IPS DF 19.7 (cell line): ENCODE measurements around the gene ANK3.

Experiments used
- DNase-seq: peaks from one replicate; pipeline ENCODE4 v3.0.0-alpha.2; 2013; ENCODE audit warnings: low read depth, low spot score

ANK3 gene

GRCh38 chr10:60414111-60414510 lies 24.4 kb upstream of the ANK3 start:
- DNase-seq = no peak

DNA sequence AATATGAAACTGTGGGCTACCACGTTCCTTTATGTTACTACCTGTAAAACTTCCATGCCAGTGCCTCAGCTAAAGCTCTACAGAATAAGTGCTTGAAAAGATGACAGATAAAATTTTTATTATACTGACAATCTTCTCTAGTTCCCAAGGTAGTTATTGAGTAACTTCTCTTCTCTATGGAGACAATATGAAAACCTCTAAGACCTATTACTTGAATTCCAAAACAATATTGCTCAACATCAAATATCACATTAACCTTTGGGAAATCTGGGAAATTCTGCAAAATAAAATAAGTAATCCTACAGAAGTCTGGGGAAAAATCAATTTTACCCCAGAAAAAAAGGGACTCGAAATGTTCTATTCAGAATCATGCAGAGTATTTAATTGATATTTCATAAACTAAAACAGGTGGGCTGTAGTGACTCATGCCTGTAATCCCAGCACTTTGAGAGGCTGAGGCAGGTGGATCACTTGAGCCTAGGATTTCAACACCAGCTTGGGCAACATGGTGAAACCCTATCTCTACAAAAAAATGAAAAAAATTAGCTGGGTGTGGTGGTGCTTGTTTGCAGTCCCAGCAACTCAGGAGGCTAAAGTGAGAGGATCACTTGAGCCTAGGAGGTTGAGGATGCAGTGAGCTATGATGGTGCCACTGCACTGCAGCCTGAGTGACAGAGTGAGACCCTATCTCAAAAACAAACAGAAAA lies 23.8 kb upstream of the ANK3 start:
- DNase-seq = no peak

GRCh38 chr10:60410970-60411369 lies 21.3 kb upstream of the ANK3 start:
- DNase-seq = no peak

- DNase-seq = no peak
These were observed 19.5 kb upstream of the ANK3 start for GRCh38 chr10:60409202-60409601.

GRCh38 chr10:60406182-60406581 lies 16.5 kb upstream of the ANK3 start:
- DNase-seq = no peak

GRCh38 chr10:60405172-60405571 lies 15.5 kb upstream of the ANK3 start:
- DNase-seq = no peak

- DNase-seq = no peak
These were observed 13.6 kb upstream of the ANK3 start for GRCh38 chr10:60403168-60403873.

- no peak for DNase-seq
These were observed 10.7 kb upstream of the ANK3 start for GRCh38 chr10:60400366-60400765.

DNA sequence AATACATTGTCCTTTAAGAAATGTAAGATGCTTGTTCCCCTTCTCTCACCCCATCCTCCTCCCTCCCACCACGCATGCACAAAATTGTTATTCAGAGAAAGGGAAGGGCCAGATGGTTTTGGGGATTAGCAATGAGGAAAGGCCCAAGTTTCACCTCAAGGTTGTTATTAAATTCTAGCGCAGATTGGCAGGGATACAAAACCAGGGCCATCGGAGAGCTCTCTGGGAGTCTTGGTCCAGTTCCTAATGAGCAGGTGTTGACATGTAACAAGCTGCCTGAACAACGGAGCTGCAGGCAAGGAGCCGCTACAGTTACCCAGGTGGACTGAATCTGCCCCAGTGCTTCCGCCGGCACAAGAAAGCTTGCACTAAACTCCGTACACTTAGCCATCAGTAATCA lies 9.7 kb upstream of the ANK3 start:
- DNase-seq = no peak

- DNase-seq = no peak
These were observed 8.1 kb upstream of the ANK3 start for GRCh38 chr10:60397792-60398191.

- DNase-seq = no peak
These were observed 7.1 kb upstream of the ANK3 start for GRCh38 chr10:60396766-60397165.

- no peak for DNase-seq
These were observed 6.0 kb upstream of the ANK3 start for GRCh38 chr10:60395711-60396110.

- DNase-seq = no peak
These were observed 4.8 kb upstream of the ANK3 start for GRCh38 chr10:60394446-60394845.

- DNase-seq = no peak
These were observed 550 bp upstream of the ANK3 start for GRCh38 chr10:60390224-60390626.

- no peak for DNase-seq
These were observed 870 bp downstream of the ANK3 start for GRCh38 chr10:60388709-60389301.

GRCh38 chr10:60388116-60388625 lies 1.5 kb downstream of the ANK3 start:
- DNase-seq = no peak

DNA sequence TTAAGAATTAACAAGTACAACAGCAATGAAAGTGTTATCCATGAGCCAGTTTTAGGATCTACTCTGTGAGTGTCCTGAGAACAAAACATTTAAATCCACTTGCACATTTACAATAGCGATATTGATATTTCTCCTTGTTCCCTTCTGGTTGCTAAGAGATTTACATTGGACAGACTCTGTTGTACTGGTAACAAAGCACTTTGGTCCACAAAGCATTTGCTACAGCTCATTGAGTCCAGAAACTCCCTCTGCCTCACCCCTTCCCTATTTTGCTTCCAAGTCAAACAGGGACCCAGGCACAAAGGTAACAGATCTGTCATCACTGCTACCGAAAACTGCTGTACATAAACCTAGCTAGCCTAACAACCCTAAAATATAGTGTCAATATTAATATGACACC lies 2.1 kb downstream of the ANK3 start:
- no peak for DNase-seq

DNA sequence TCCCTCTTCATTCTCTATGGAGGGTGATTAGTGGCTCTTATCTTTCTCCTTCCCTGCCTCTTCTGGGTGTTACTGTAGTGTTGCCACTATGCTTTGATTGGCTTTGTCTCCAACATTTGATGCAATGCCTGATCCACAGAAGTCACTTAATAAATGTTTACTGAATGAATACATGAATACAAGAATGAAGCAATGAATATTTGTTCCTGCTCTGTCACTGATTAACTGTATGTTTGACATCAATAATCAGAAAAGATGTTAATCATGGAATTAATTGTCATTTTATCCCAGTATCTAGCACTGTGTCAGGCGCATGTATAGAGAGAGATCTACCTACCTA lies 4.3 kb downstream of the ANK3 start:
- no peak for DNase-seq

- DNase-seq = no peak
These were observed 4.8 kb downstream of the ANK3 start for GRCh38 chr10:60384708-60385398.

- no peak for DNase-seq
These were observed 5.7 kb downstream of the ANK3 start for GRCh38 chr10:60384011-60384410.

- DNase-seq = no peak
These were observed 6.6 kb downstream of the ANK3 start for GRCh38 chr10:60382946-60383681.

- DNase-seq = no peak
These were observed 8.9 kb downstream of the ANK3 start for GRCh38 chr10:60380781-60381180.
